Measurements from ENCODE around the gene SMIM38. TPM values are rescaled to one million over a fixed set of nuclear protein-coding genes. Genes with fewer than 3 reads are reported as not detected.
A peak's percentile ranks its signal among the peaks of the same experiment; 100 is the strongest.

SMIM38 gene
- total and polyA plus RNA-seq, 9 of the 15 experiments (the other 6 are each of a cell fraction or from before 2014, with no cell fraction given), result 0.07 to 1.2 (median 0.21) TPM; not detected in 2

- peaks cover 0 to 2% of the 10 kb centered on the region in 2 experiments; a peak in 2 of 5 replicates for H3K4me1 ChIP-seq (replicated peaks in 1 of 2; ENCODE audit: control insufficient read depth in 2 of 2, insufficient read depth in 2 of 2, low read length in 2 of 2)
- H4K20me1 ChIP-seq (replicated peaks; ENCODE audit: control insufficient read depth, insufficient read depth, low read length), result no peaks in the 10 kb centered on the region
- DNase-seq (ENCODE audit: extremely low read depth in 1 of 4, low spot score in 3 of 4), result no peak
- intact Hi-C loops (cut with micrococcal nuclease) (no loop called here), in situ Hi-C loops (cut with MboI) (no loop called here)
- FAIRE-seq, result peak; percentile 6
- no peak overlapping the region for H2AFZ ChIP-seq (ENCODE audit: low read depth, low read length)
- no peaks in the 10 kb centered on the region for H3K36me3 ChIP-seq (ENCODE audit: control insufficient read depth, insufficient read depth, low read length)
- ChIA-PET POLR2A (no interaction called here), CTCF (ENCODE audit: low intra/inter-chr PET ratio) (no interaction called here)
- H3K27ac ChIP-seq (ENCODE audit: extremely low read depth, low read depth, low read length), result no peak overlapping the region
- no peak overlapping the region for H3K9ac ChIP-seq (ENCODE audit: insufficient read depth in 1 of 2, low read depth in 2 of 2, low read length in 2 of 2)
- TF ChIP-seq EWSR1 (IDR thresholded peaks at IDR 0.05; ENCODE audit: borderline replicate concordance, low read depth, partially characterized antibody), result no peak
- peak; percentile 97 for TF ChIP-seq ZNF134 (CRISPR knock-in tag; conservative IDR thresholded peaks at IDR 0.05)
- no peak overlapping the region for H3K4me3 ChIP-seq
- H3K27me3 ChIP-seq (ENCODE audit: control insufficient read depth in 2 of 2, insufficient read depth in 2 of 2, low read length in 2 of 2), result peaks cover 2 to 25% of the 10 kb centered on the region in 2 experiments; a peak in 3 of 5 replicates
- no peaks in the 10 kb centered on the region for H3K79me2 ChIP-seq (ENCODE audit: control insufficient read depth, insufficient read depth, low read length)
- no peaks in the 10 kb centered on the region for H3K9me1 ChIP-seq (ENCODE audit: control insufficient read depth, insufficient read depth, low read length)
- H3K4me2 ChIP-seq (ENCODE audit: insufficient read depth, low read length), result no peak overlapping the region
- BruUV-seq (replicated peaks), result no TSS peak
- WGBS (ENCODE audit: insufficient coverage, low coverage, missing lambda C conversion rate), result 2% methylated on average over 6 of the region's 6 CpGs
- H3K9me3 ChIP-seq (replicated peaks; ENCODE audit: control insufficient read depth, insufficient read depth, low read depth, low read length), result no peaks in the 10 kb centered on the region
- no peak for ATAC-seq
Observed at GRCh38 chr11:69171476-69172240, 15.9 kb downstream of the SMIM38 start.

DNA sequence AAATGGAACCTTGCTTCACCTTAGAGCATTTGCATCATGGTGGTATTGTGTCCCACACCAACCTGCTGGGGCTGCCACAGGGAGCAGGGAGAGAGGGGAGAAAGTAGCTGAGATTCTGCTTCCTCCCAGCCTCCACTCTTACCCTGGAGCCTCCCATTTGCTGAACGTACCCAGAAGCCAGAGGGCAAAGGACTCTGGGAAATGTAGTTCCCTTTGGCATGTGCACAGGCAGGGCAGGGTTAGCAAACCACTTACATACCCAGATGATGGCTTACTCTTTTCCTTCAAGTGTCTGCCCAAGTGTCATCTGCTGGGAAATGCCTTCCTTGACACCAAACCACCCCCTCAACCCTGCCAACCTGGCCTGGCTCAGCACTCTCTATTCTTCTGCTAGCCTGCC, 16.9 kb downstream of the SMIM38 start:
- BruUV-seq (replicated peaks), result no TSS peak
- intact Hi-C loops (cut with micrococcal nuclease), result no loop called here
- Histone ChIP-seq H3K9me1 (ENCODE audit: control insufficient read depth, insufficient read depth, low read length) (no peaks in the 10 kb centered on the region), H3K79me2 (ENCODE audit: control insufficient read depth, insufficient read depth, low read length) (no peaks in the 10 kb centered on the region), H3K27ac (ENCODE audit: extremely low read depth, low read depth, low read length) (no peak overlapping the region), H3K9ac (ENCODE audit: insufficient read depth in 1 of 2, low read depth in 2 of 2, low read length in 2 of 2) (no peak overlapping the region), H3K27me3 (ENCODE audit: control insufficient read depth in 2 of 2, insufficient read depth in 2 of 2, low read length in 2 of 2) (peaks cover 2 to 17% of the 10 kb centered on the region in 2 experiments; a peak in 4 of 5 replicates), H2AFZ (ENCODE audit: low read depth, low read length) (no peak overlapping the region), H3K36me3 (ENCODE audit: control insufficient read depth, insufficient read depth, low read length) (no peaks in the 10 kb centered on the region), H3K9me3 (replicated peaks; ENCODE audit: control insufficient read depth, insufficient read depth, low read depth, low read length) (no peaks in the 10 kb centered on the region), H4K20me1 (replicated peaks; ENCODE audit: control insufficient read depth, insufficient read depth, low read length) (no peaks in the 10 kb centered on the region), H3K4me3 (no peak overlapping the region), H3K4me2 (ENCODE audit: insufficient read depth, low read length) (no peak overlapping the region), H3K4me1 (replicated peaks in 1 of 2; ENCODE audit: control insufficient read depth in 2 of 2, insufficient read depth in 2 of 2, low read length in 2 of 2) (no peaks in the 10 kb centered on the region)
- ATAC-seq, result peak; percentile 74
- POLR2A ChIA-PET, result no interaction called here
- WGBS (ENCODE audit: insufficient coverage, low coverage, missing lambda C conversion rate), result 0% methylated on average over 1 of the region's 1 CpG
- DNase-seq (ENCODE audit: extremely low read depth in 1 of 4, low spot score in 3 of 4), result no peak
- in situ Hi-C loops (cut with MboI), result no loop called here
- CTCF ChIA-PET (ENCODE audit: low intra/inter-chr PET ratio), result no interaction called here
- peak; percentile 71 for FAIRE-seq
- TF ChIP-seq, protein P1, sequence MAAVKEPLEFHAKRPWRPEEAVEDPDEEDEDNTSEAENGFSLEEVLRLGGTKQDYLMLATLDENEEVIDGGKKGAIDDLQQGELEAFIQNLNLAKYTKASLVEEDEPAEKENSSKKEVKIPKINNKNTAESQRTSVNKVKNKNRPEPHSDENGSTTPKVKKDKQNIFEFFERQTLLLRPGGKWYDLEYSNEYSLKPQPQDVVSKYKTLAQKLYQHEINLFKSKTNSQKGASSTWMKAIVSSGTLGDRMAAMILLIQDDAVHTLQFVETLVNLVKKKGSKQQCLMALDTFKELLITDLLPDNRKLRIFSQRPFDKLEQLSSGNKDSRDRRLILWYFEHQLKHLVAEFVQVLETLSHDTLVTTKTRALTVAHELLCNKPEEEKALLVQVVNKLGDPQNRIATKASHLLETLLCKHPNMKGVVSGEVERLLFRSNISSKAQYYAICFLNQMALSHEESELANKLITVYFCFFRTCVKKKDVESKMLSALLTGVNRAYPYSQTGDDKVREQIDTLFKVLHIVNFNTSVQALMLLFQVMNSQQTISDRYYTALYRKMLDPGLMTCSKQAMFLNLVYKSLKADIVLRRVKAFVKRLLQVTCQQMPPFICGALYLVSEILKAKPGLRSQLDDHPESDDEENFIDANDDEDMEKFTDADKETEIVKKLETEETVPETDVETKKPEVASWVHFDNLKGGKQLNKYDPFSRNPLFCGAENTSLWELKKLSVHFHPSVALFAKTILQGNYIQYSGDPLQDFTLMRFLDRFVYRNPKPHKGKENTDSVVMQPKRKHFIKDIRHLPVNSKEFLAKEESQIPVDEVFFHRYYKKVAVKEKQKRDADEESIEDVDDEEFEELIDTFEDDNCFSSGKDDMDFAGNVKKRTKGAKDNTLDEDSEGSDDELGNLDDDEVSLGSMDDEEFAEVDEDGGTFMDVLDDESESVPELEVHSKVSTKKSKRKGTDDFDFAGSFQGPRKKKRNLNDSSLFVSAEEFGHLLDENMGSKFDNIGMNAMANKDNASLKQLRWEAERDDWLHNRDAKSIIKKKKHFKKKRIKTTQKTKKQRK (IDR thresholded peaks at IDR 0.05; ENCODE audit: borderline replicate concordance, low read depth, low read length), result no peak
- TF ChIP-seq, protein P2, sequence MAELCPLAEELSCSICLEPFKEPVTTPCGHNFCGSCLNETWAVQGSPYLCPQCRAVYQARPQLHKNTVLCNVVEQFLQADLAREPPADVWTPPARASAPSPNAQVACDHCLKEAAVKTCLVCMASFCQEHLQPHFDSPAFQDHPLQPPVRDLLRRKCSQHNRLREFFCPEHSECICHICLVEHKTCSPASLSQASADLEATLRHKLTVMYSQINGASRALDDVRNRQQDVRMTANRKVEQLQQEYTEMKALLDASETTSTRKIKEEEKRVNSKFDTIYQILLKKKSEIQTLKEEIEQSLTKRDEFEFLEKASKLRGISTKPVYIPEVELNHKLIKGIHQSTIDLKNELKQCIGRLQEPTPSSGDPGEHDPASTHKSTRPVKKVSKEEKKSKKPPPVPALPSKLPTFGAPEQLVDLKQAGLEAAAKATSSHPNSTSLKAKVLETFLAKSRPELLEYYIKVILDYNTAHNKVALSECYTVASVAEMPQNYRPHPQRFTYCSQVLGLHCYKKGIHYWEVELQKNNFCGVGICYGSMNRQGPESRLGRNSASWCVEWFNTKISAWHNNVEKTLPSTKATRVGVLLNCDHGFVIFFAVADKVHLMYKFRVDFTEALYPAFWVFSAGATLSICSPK (IDR thresholded peaks at IDR 0.05; ENCODE audit: borderline replicate concordance), result no peak
- TF ChIP-seq CBFA2T3 (IDR thresholded peaks at IDR 0.05), result no peak
- TF ChIP-seq ZNF23 (CRISPR knock-in tag; IDR thresholded peaks at IDR 0.05), result no peak
- 0 out of 2 replicates have a peak, but pooled peaks have one; percentile 11 for TF ChIP-seq BHLHE40 (IDR thresholded peaks at IDR 0.05; ENCODE audit: low read length)
- no peak for TF ChIP-seq JUNB (CRISPR knock-in tag; conservative IDR thresholded peaks at IDR 0.05)
- no peak for TF ChIP-seq NCOA6 (IDR thresholded peaks at IDR 0.05)
- no peak for TF ChIP-seq ZNF347 (CRISPR knock-in tag; IDR thresholded peaks at IDR 0.05; ENCODE audit: low read depth)
